Cardiac septum (tissue), 1 donor: ENCODE results near the gene WNK3. TPM values are rescaled to one million over a fixed set of nuclear protein-coding genes. Genes with fewer than 3 reads are reported as not detected.

Experiments
- DNase-seq: peaks from one replicate; pipeline ENCODE4 v3.0.0-alpha.2; 2020; ENCODE audit warnings: low spot score
- intact Hi-C: fragments of 100-400 bp; cut with DNase I; formaldehyde crosslinking; loops from one replicate; pipeline ENCODE4 v1.14.0; 2022
- total RNA-seq: library from RNA; stranded (reverse); fragmentation: NEBNext Ultra II Directional; extraction: Animal tissue kit (Norgen Biotek cat#: 25700); gene quantifications from one replicate; pipeline ENCODE4 v1.2.1, GENCODE V29; 2021
- donor health status: DM: no; HTN: no; CAD: no.

WNK3 gene
- total RNA-seq, 1 donor from 2014 or later, result 0.65 TPM

- intact Hi-C loops, result no loop called here
These were observed 109.5 kb downstream of the WNK3 start for GRCh38 chrX:54248309-54248708.

GRCh38 chrX:54246866-54247265, 111.0 kb downstream of the WNK3 start:
- intact Hi-C loops, result no loop called here
- no peak for DNase-seq

More at GRCh38 chrX:54248309-54248708, 109.5 kb downstream of the WNK3 start:
- DNase-seq, result no peak

GRCh38 chrX:54238588-54238987, 119.3 kb downstream of the WNK3 start:
- intact Hi-C loops, result no loop called here
- DNase-seq, result no peak

GRCh38 chrX:54237014-54237413, 120.8 kb downstream of the WNK3 start:
- DNase-seq, result no peak
- intact Hi-C loops, result no loop called here

GRCh38 chrX:54230435-54231148, 127.3 kb downstream of the WNK3 start:
- DNase-seq, result no peak
- intact Hi-C loops, result no loop called here

- intact Hi-C loops, result no loop called here
- DNase-seq, result no peak
These were observed 134.3 kb downstream of the WNK3 start for GRCh38 chrX:54223581-54223980.

- no peak for DNase-seq
- intact Hi-C loops, result no loop called here
These were observed 144.2 kb downstream of the WNK3 start for GRCh38 chrX:54213603-54214002.

GRCh38 chrX:54208531-54208930, 149.3 kb downstream of the WNK3 start:
- intact Hi-C loops, result no loop called here
- no peak for DNase-seq

- intact Hi-C loops, result no loop called here
- no peak for DNase-seq
These were observed 159.6 kb downstream of the WNK3 start for GRCh38 chrX:54198262-54198661.

- intact Hi-C loops, result no loop called here
- no peak for DNase-seq
These were observed 162.8 kb downstream of the WNK3 start for GRCh38 chrX:54194982-54195588.

GRCh38 chrX:54193085-54193821, 164.6 kb downstream of the WNK3 start:
- no peak for DNase-seq
- intact Hi-C loops, result no loop called here

- intact Hi-C loops, result loop anchor here (5.0 kb wide), 1 partner anchor 142 kb away; the partner anchor contains the start of gene PHF8
- DNase-seq, result no peak
These were observed 173.4 kb downstream of the WNK3 start for GRCh38 chrX:54184474-54184873.

- DNase-seq, result peak; percentile 81
- intact Hi-C loops, result loop anchor here (5.0 kb wide), 1 partner anchor 141 kb away; the partner anchor contains the start of gene PHF8
These were observed 174.8 kb downstream of the WNK3 start, which contains the start of gene FAM120C for GRCh38 chrX:54182864-54183613. Gene FAM120C, minus strand, starts transcription at chrX:54183254. Its CDS starts 56 bp downstream, at chrX:54183198.

- intact Hi-C loops, result loop anchor here (5.0 kb wide), 1 partner anchor 140 kb away; the partner anchor contains the start of gene PHF8
- DNase-seq, result peak; percentile 86
These were observed 175.5 kb downstream of the WNK3 start for GRCh38 chrX:54182194-54182863.

GRCh38 chrX:54181202-54181953, 176.5 kb downstream of the WNK3 start:
- no peak for DNase-seq
- intact Hi-C loops, result loop anchor here (5.0 kb wide), 1 partner anchor 139 kb away; the partner anchor contains the start of gene PHF8

GRCh38 chrX:54180403-54180802, 177.4 kb downstream of the WNK3 start:
- no peak for DNase-seq
- intact Hi-C loops, result loop anchor here (5.0 kb wide), 1 partner anchor 138 kb away; the partner anchor contains the start of gene PHF8

GRCh38 chrX:54178100-54178940, 179.5 kb downstream of the WNK3 start:
- intact Hi-C loops, result no loop called here
- DNase-seq, result no peak
